ENCODE results near the gene CAND2. TPM values are rescaled to one million over a fixed set of nuclear protein-coding genes. Genes with fewer than 3 reads are reported as not detected.

CAND2 gene
- total and polyA plus RNA-seq, 9 of the 15 experiments (the other 6 are each of a cell fraction or from before 2014, with no cell fraction given), result 0.91 to 14.9 (median 4.3) TPM

DNA sequence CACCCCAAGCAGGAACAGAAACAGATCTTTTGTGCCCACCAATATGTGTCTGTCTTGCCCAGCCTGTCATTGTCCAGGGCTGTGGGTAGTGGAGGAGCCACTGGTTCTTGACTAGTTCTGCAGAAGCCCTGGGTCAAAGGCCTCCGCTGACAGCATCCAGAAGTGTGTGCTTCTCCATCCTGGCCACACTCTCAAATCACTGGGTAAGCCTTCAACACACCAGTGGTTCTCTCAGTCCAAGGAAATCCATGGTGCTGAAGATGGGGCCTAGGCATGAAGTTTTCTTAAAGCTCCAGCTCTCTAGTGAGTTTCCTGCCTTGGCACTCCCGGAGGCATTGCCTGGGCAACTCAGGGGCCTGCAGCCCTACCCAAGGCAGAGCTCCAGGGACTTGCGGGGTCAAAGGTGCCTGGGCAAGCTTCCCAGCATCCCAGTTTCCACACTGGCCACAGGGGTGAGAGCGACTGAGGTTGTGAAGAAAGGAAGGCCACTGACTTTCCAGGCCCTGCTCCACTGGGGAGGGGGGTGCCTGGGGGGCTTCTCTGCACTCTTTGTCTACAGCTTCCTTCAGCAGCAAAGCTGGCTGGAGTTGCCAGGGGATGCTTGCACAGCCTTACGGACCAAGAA lies 82.8 kb downstream of the CAND2 start (continued):
- TF ChIP-seq ZNF175 (CRISPR knock-in tag; IDR thresholded peaks at IDR 0.05; ENCODE audit: low read depth) (peak; percentile 55; the same call in 1 of the 2 replicates), ZNF165 (CRISPR knock-in tag; IDR thresholded peaks at IDR 0.05; ENCODE audit: borderline replicate concordance) (0 out of 2 replicates have a peak, but pooled peaks have one; percentile 57), SLC30A9 (CRISPR knock-in tag; IDR thresholded peaks at IDR 0.05) (no peak), POLR2H (tag; IDR thresholded peaks at IDR 0.05; ENCODE audit: low read depth) (no peak), CBX3 (IDR thresholded peaks at IDR 0.05; ENCODE audit: borderline replicate concordance in 1 of 2, low read length in 2 of 2) (peak in 1 of 2 experiments; percentile 82; a peak in 1 of 3 replicates), GABPB1 (CRISPR knock-in tag; IDR thresholded peaks at IDR 0.05) (no peak), HMG20A (CRISPR knock-in tag; conservative IDR thresholded peaks at IDR 0.05) (no peak), NCOA4 (IDR thresholded peaks at IDR 0.05; ENCODE audit: partially characterized antibody) (no peak), ETV6 (IDR thresholded peaks at IDR 0.05; ENCODE audit: borderline replicate concordance in 1 of 2, low read depth in 2 of 2, low read length in 1 of 2) (no peak), ETV6 (CRISPR knock-in tag; IDR thresholded peaks at IDR 0.05; ENCODE audit: borderline replicate concordance) (no peak), MEF2D (tag; conservative IDR thresholded peaks at IDR 0.05; ENCODE audit: low read depth) (peak; percentile 58; the same call in 1 of the 2 replicates), BCOR (IDR thresholded peaks at IDR 0.05) (no peak), CCNT2 (IDR thresholded peaks at IDR 0.05; ENCODE audit: borderline replicate concordance, extremely low read depth, insufficient read length, low read depth, low read length) (no peak), ZNF707 (CRISPR knock-in tag; conservative IDR thresholded peaks at IDR 0.05) (no peak), EHMT2 (IDR thresholded peaks at IDR 0.05) (peak; percentile 100), ADNP (tag; IDR thresholded peaks at IDR 0.05) (no peak), ZNF354B (CRISPR knock-in tag; IDR thresholded peaks at IDR 0.05) (0 out of 2 replicates have a peak, but pooled peaks have one; percentile 12), ZNF347 (CRISPR knock-in tag; IDR thresholded peaks at IDR 0.05; ENCODE audit: low read depth) (no peak)
- TF ChIP-seq, protein P1, sequence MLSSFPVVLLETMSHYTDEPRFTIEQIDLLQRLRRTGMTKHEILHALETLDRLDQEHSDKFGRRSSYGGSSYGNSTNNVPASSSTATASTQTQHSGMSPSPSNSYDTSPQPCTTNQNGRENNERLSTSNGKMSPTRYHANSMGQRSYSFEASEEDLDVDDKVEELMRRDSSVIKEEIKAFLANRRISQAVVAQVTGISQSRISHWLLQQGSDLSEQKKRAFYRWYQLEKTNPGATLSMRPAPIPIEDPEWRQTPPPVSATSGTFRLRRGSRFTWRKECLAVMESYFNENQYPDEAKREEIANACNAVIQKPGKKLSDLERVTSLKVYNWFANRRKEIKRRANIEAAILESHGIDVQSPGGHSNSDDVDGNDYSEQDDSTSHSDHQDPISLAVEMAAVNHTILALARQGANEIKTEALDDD (IDR thresholded peaks at IDR 0.05), result 0 out of 2 replicates have a peak, but pooled peaks have one; percentile 11
- TF ChIP-seq, protein P2, sequence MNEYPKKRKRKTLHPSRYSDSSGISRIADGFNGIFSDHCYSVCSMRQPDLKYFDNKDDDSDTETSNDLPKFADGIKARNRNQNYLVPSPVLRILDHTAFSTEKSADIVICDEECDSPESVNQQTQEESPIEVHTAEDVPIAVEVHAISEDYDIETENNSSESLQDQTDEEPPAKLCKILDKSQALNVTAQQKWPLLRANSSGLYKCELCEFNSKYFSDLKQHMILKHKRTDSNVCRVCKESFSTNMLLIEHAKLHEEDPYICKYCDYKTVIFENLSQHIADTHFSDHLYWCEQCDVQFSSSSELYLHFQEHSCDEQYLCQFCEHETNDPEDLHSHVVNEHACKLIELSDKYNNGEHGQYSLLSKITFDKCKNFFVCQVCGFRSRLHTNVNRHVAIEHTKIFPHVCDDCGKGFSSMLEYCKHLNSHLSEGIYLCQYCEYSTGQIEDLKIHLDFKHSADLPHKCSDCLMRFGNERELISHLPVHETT (CRISPR knock-in tag; conservative IDR thresholded peaks at IDR 0.05 in 1 of 2, IDR thresholded peaks at IDR 0.05 in 1 of 2), result peak in 1 of 2 experiments; percentile 80; a peak in 2 of 4 replicates
- TF ChIP-seq, protein P3, sequence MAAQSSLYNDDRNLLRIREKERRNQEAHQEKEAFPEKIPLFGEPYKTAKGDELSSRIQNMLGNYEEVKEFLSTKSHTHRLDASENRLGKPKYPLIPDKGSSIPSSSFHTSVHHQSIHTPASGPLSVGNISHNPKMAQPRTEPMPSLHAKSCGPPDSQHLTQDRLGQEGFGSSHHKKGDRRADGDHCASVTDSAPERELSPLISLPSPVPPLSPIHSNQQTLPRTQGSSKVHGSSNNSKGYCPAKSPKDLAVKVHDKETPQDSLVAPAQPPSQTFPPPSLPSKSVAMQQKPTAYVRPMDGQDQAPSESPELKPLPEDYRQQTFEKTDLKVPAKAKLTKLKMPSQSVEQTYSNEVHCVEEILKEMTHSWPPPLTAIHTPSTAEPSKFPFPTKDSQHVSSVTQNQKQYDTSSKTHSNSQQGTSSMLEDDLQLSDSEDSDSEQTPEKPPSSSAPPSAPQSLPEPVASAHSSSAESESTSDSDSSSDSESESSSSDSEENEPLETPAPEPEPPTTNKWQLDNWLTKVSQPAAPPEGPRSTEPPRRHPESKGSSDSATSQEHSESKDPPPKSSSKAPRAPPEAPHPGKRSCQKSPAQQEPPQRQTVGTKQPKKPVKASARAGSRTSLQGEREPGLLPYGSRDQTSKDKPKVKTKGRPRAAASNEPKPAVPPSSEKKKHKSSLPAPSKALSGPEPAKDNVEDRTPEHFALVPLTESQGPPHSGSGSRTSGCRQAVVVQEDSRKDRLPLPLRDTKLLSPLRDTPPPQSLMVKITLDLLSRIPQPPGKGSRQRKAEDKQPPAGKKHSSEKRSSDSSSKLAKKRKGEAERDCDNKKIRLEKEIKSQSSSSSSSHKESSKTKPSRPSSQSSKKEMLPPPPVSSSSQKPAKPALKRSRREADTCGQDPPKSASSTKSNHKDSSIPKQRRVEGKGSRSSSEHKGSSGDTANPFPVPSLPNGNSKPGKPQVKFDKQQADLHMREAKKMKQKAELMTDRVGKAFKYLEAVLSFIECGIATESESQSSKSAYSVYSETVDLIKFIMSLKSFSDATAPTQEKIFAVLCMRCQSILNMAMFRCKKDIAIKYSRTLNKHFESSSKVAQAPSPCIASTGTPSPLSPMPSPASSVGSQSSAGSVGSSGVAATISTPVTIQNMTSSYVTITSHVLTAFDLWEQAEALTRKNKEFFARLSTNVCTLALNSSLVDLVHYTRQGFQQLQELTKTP (IDR thresholded peaks at IDR 0.05; ENCODE audit: low read depth in 1 of 2, partially characterized antibody in 2 of 2), result peak in 1 of 2 experiments; percentile 91

Measured in K562 (cell line).